ENCODE results near the gene LAMA5. TPM values are rescaled to one million over a fixed set of nuclear protein-coding genes. Genes with fewer than 3 reads are reported as not detected.
A peak's percentile ranks its signal among the peaks of the same experiment; 100 is the strongest.

The LAMA5 gene
- total RNA-seq, 2 experiments from 2014 or later = 53.3 to 162 TPM

- no peaks in the 10 kb centered on the region for H3K9me2 ChIP-seq (ENCODE audit: insufficient read depth, low read length)
- peak overlapping the region; percentile 33 for H3K27ac ChIP-seq (ENCODE audit: low read depth, low read length, poor library complexity, severe bottlenecking)
- H3K4me1 ChIP-seq (ENCODE audit: insufficient read depth, low read length, poor library complexity, severe bottlenecking) = peaks cover 64% of the 10 kb centered on the region
- H3K9me3 ChIP-seq (ENCODE audit: low read length) = no peaks in the 10 kb centered on the region
- CTCF ChIA-PET (ENCODE audit: unreplicated experiment) = interaction anchor here (0.6 kb wide), 1 partner anchor 62 kb away, joined by 3 read pairs; no protein-coding TSS in a partner anchor
- POLR2A ChIA-PET = interaction anchor here (0.6 kb wide), 1 partner anchor 344 kb away, joined by 5 read pairs; no protein-coding TSS in a partner anchor
- TF ChIP-seq EZH2phosphoT487 (IDR thresholded peaks at IDR 0.05; ENCODE audit: borderline replicate concordance, low read depth, low read length) (no peak), CTCF (conservative IDR thresholded peaks at IDR 0.05; ENCODE audit: low read length) (peak; percentile 47)
- H2AFZ ChIP-seq (ENCODE audit: low read length) = no peak overlapping the region
- no peaks in the 10 kb centered on the region; the same call in 1 of the 2 replicates for H3K36me3 ChIP-seq (ENCODE audit: insufficient read depth, low read length)
- peak; percentile 22 for DNase-seq (ENCODE audit: low spot score)
- H4K20me1 ChIP-seq (ENCODE audit: insufficient read depth, low read length) = no peaks in the 10 kb centered on the region
- intact Hi-C loops (cut with micrococcal nuclease; ENCODE audit: unreplicated experiment) = no loop called here
- H3K4me3 ChIP-seq (ENCODE audit: low read depth, low read length, poor library complexity, severe bottlenecking) = no peak overlapping the region
- H3K4me2 ChIP-seq (ENCODE audit: low read length) = no peak overlapping the region
- no peaks in the 10 kb centered on the region for H3K79me2 ChIP-seq (ENCODE audit: insufficient read depth, low read depth, low read length)
- BruUV-seq (replicated peaks) = no TSS peak
Observed at GRCh38 chr20:62362991-62363919, 3.9 kb downstream of the LAMA5 start.

GRCh38 chr20:62362590-62362940, 4.5 kb downstream of the LAMA5 start:
- Histone ChIP-seq H3K27ac (ENCODE audit: low read depth, low read length, poor library complexity, severe bottlenecking) (no peak overlapping the region), H4K20me1 (ENCODE audit: insufficient read depth, low read length) (no peaks in the 10 kb centered on the region), H2AFZ (ENCODE audit: low read length) (no peak overlapping the region), H3K4me3 (ENCODE audit: low read depth, low read length, poor library complexity, severe bottlenecking) (no peak overlapping the region), H3K9me2 (ENCODE audit: insufficient read depth, low read length) (no peaks in the 10 kb centered on the region), H3K4me2 (ENCODE audit: low read length) (no peak overlapping the region), H3K79me2 (ENCODE audit: insufficient read depth, low read depth, low read length) (no peaks in the 10 kb centered on the region), H3K4me1 (ENCODE audit: insufficient read depth, low read length, poor library complexity, severe bottlenecking) (peaks cover 64% of the 10 kb centered on the region), H3K36me3 (ENCODE audit: insufficient read depth, low read length) (no peaks in the 10 kb centered on the region; the same call in 1 of the 2 replicates), H3K9me3 (ENCODE audit: low read length) (no peaks in the 10 kb centered on the region)
- DNase-seq (ENCODE audit: low spot score) = no peak
- intact Hi-C loops (cut with micrococcal nuclease; ENCODE audit: unreplicated experiment) = no loop called here
- TF ChIP-seq CTCF (conservative IDR thresholded peaks at IDR 0.05; ENCODE audit: low read length) = no peak
- no peak for TF ChIP-seq EZH2phosphoT487 (IDR thresholded peaks at IDR 0.05; ENCODE audit: borderline replicate concordance, low read depth, low read length)
- ChIA-PET POLR2A (no interaction called here), CTCF (ENCODE audit: unreplicated experiment) (no interaction called here)
- no TSS peak for BruUV-seq (replicated peaks)

Measured in OCI-LY7 (cell line).